ENCODE data around the gene SNX32. TPM values are rescaled to one million over a fixed set of nuclear protein-coding genes. Genes with fewer than 3 reads are reported as not detected.

Gene SNX32
- 0.87 TPM for polyA plus RNA-seq (2012; ENCODE audit: insufficient read depth, insufficient read length)

- H3K4me3 ChIP-seq (ENCODE audit: low read length) = peak within 1 kb of the TSS; percentile 60
- DNase-seq (ENCODE audit: low read depth, low spot score) = peak; percentile 82
Measured at GRCh38 chr11:65833297-65834030, at the start of gene SNX32. SNX32 (plus strand) TSS chr11:65833963; CDS start chr11:65834066, 103 bp downstream.

- H3K4me3 ChIP-seq (ENCODE audit: low read length) = no peak overlapping the region
- no peak for DNase-seq (ENCODE audit: low read depth, low spot score)
Measured at GRCh38 chr11:65785319-65786007, 48.3 kb upstream of the SNX32 start.

- no peak for DNase-seq (ENCODE audit: low read depth, low spot score)
- no peak overlapping the region for H3K4me3 ChIP-seq (ENCODE audit: low read length)
Measured at GRCh38 chr11:65786008-65786785, 47.6 kb upstream of the SNX32 start.

GRCh38 chr11:65786786-65787636 lies 46.8 kb upstream of the SNX32 start, which contains the start of gene OVOL1:
OVOL1 (plus strand) TSS chr11:65787063; CDS start chr11:65787374, 311 bp downstream.
- DNase-seq (ENCODE audit: low read depth, low spot score) = no peak
- no peak within 1 kb of the TSS for H3K4me3 ChIP-seq (ENCODE audit: low read length)

- H3K4me3 ChIP-seq (ENCODE audit: low read length) = no peak overlapping the region
- no peak for DNase-seq (ENCODE audit: low read depth, low spot score)
Measured at GRCh38 chr11:65787649-65788622, 45.8 kb upstream of the SNX32 start.

GRCh38 chr11:65788821-65789220 lies 44.9 kb upstream of the SNX32 start:
- DNase-seq (ENCODE audit: low read depth, low spot score) = no peak
- no peak overlapping the region for H3K4me3 ChIP-seq (ENCODE audit: low read length)

GRCh38 chr11:65789230-65790103 lies 44.3 kb upstream of the SNX32 start:
- H3K4me3 ChIP-seq (ENCODE audit: low read length) = no peak overlapping the region
- DNase-seq (ENCODE audit: low read depth, low spot score) = no peak

- no peak overlapping the region for H3K4me3 ChIP-seq (ENCODE audit: low read length)
- no peak for DNase-seq (ENCODE audit: low read depth, low spot score)
Measured at GRCh38 chr11:65790104-65790901, 43.5 kb upstream of the SNX32 start.

- no peak overlapping the region for H3K4me3 ChIP-seq (ENCODE audit: low read length)
- no peak for DNase-seq (ENCODE audit: low read depth, low spot score)
Measured at GRCh38 chr11:65790902-65791650, 42.7 kb upstream of the SNX32 start.

GRCh38 chr11:65791719-65792213 lies 42.0 kb upstream of the SNX32 start:
- DNase-seq (ENCODE audit: low read depth, low spot score) = no peak
- H3K4me3 ChIP-seq (ENCODE audit: low read length) = no peak overlapping the region

- no peak overlapping the region for H3K4me3 ChIP-seq (ENCODE audit: low read length)
- DNase-seq (ENCODE audit: low read depth, low spot score) = no peak
Measured at GRCh38 chr11:65792456-65792855, 41.3 kb upstream of the SNX32 start.

GRCh38 chr11:65793144-65793581 lies 40.6 kb upstream of the SNX32 start:
- no peak overlapping the region for H3K4me3 ChIP-seq (ENCODE audit: low read length)
- no peak for DNase-seq (ENCODE audit: low read depth, low spot score)

- H3K4me3 ChIP-seq (ENCODE audit: low read length) = no peak overlapping the region
- no peak for DNase-seq (ENCODE audit: low read depth, low spot score)
Measured at GRCh38 chr11:65793625-65794400, 40.0 kb upstream of the SNX32 start.

Data from Jurkat, Clone E6-1 (cell line).